Activated naive CD4-positive, alpha-beta T cell treated with anti-CD3 and anti-CD28 coated beads, Interleukin-2, amount 50 U/mL, for 24 hours (primary cell): ENCODE results near the gene SUCLG2.

Experiments used
- H3K27ac Mint-ChIP-seq: one replicate; pipeline ENCODE4 v1.8.0; 2021; ENCODE audit warnings: mild to moderate bottlenecking, mixed read lengths
- H3K27me3 Mint-ChIP-seq: one replicate; pipeline ENCODE4 v1.8.0; 2021; ENCODE audit warnings: mixed read lengths
- H3K36me3 Mint-ChIP-seq: one replicate; pipeline ENCODE4 v1.8.0; 2021; ENCODE audit warnings: mixed read lengths
- H3K4me1 Mint-ChIP-seq: one replicate; pipeline ENCODE4 v1.8.0; 2021; ENCODE audit warnings: mixed read lengths
- H3K4me3 Mint-ChIP-seq: one replicate; pipeline ENCODE4 v1.8.0; 2021; ENCODE audit warnings: mild to moderate bottlenecking, mixed read lengths
- H3K9me3 Mint-ChIP-seq: one replicate; pipeline ENCODE4 v1.8.0; 2021; ENCODE audit warnings: mixed read lengths

Gene SUCLG2

DNA sequence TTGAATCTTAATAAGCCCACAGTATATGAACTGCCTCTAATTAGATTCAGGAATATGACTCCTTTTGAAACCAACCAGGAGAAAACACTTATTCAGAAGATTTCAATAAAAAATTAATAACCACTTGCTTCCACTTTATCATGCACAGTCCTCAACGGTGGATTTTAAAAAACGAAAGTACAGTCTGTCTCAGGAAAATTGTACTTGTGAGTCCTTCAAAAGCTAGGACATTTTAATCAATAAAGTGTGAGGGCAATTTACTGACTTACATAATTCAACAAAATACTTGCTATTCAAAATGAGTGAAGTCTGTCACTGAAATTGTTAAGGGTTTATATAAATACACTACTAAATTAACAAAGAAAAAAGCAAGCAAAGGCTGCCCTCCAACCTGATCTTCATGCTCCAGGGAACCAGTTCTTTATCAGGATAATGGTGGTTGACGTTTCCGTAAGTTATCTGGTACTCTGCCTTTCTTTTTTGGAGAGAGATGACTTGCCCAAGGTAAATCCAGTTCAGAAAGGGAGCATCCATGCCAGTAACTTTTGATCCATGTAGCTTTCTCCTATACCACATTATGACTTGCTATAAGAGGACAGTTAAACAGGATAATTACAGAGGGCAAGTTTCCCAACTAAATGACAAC, 17.0 kb downstream of the SUCLG2 start:
- H3K27ac Mint-ChIP-seq = peak overlapping the region; percentile 10
- peaks cover 22% of the 10 kb centered on the region for H3K36me3 Mint-ChIP-seq
- H3K9me3 Mint-ChIP-seq = no peaks in the 10 kb centered on the region
- H3K4me3 Mint-ChIP-seq = no peak overlapping the region
- peaks cover 86% of the 10 kb centered on the region for H3K4me1 Mint-ChIP-seq
- H3K27me3 Mint-ChIP-seq = no peaks in the 10 kb centered on the region

DNA sequence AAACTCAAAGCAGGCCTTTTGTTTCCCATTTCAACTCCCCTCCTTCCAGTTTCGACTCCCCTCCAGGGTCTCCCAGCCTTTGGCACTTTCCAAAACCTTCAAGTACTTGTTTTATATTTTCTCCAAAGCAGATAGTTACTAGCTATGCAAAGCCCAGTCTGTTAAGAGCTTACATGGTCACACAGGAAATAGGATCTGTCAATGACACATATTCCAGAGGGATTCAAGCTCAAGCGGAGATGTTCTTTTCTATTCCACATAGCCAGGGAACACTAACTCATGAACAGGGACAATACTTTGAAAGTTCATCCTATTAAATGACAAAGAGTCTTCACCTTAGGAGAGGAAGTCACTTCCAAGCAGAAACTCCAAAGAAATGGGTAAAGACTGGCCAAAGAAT, 18.6 kb downstream of the SUCLG2 start:
- Mint-ChIP-seq H3K27me3 (no peaks in the 10 kb centered on the region), H3K4me1 (peaks cover 82% of the 10 kb centered on the region), H3K9me3 (no peaks in the 10 kb centered on the region), H3K36me3 (peaks cover 22% of the 10 kb centered on the region), H3K4me3 (no peak overlapping the region), H3K27ac (peak overlapping the region; percentile 18)

DNA sequence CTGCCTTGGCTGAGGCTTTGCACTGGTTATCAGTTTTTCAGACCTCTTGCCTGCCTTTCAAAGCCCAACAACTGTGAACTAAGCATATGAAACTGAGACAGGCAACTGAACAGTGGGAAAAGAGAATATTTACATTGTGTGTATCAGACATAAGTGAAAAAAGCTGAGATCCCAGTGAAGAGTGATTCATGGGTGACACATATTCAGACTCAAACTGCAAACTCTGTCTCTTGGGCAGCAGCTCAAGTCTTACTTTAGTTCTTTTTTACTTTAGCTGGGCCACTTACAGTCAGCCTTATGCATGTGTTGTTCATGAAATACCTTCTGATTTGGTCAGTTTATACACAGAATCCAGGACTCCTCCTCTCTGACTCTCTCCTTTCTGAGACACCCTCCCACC, 19.2 kb downstream of the SUCLG2 start:
- Mint-ChIP-seq H3K36me3 (peaks cover 22% of the 10 kb centered on the region), H3K4me1 (peaks cover 82% of the 10 kb centered on the region), H3K9me3 (no peaks in the 10 kb centered on the region), H3K4me3 (no peak overlapping the region), H3K27me3 (no peaks in the 10 kb centered on the region), H3K27ac (peak overlapping the region; percentile 18)

DNA sequence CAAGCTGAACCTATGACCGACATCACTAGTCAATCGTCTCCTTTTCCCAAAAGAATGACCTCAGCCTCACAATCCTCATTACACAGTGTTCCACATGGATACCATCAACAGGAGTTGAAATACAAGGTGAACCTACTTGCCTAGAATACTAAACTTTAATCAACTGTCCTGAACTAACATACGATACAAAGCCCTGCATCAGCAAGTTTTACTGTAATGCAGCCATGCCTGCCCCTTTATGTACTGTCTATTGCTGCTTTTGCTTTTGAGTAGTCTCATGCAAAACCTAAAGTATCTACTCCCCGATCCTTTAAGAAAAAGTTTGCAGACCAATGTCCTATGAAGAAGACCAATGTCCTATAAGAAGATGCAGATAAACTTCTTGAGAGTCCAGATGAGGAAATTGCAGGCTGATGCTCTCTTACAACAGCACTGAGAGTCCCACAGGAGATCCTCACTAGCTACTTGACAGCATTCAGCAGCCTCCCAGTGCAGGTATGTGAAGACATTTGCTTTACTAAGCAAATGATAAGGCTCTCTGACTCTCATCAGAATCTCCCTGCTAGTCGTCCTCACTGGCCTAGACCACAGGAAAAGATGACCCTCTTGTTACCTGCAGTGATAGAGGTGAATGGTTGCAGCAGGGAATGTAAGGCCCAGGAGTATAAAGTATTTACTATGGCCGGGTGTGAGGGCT, 23.6 kb downstream of the SUCLG2 start:
- Mint-ChIP-seq H3K4me3 (no peak overlapping the region), H3K9me3 (no peaks in the 10 kb centered on the region), H3K36me3 (peaks cover 28% of the 10 kb centered on the region), H3K27me3 (no peaks in the 10 kb centered on the region), H3K27ac (no peak overlapping the region), H3K4me1 (peaks cover 79% of the 10 kb centered on the region)

DNA sequence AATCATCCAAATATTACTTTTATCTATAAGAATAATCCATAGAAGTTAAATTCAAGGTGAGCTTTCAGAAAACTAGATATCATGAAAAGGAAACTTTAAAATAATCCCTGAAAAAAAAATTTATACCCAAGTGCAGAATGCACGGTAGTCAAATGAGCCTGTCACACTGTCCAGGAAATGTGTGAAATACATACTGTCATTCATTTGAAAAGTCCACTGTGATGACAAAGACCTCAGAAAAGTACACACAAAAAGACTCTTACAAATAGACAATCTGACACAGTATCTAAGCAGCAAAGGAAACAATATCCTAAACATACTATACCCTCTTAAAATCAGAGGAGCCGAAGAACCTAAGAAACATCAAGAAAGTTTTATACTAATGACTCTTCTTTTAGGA, 29.7 kb downstream of the SUCLG2 start:
- no peaks in the 10 kb centered on the region for H3K9me3 Mint-ChIP-seq
- peaks cover 39% of the 10 kb centered on the region for H3K36me3 Mint-ChIP-seq
- no peak overlapping the region for H3K4me3 Mint-ChIP-seq
- H3K4me1 Mint-ChIP-seq = peaks cover 77% of the 10 kb centered on the region
- no peaks in the 10 kb centered on the region for H3K27me3 Mint-ChIP-seq
- peak overlapping the region; percentile 31 for H3K27ac Mint-ChIP-seq

DNA sequence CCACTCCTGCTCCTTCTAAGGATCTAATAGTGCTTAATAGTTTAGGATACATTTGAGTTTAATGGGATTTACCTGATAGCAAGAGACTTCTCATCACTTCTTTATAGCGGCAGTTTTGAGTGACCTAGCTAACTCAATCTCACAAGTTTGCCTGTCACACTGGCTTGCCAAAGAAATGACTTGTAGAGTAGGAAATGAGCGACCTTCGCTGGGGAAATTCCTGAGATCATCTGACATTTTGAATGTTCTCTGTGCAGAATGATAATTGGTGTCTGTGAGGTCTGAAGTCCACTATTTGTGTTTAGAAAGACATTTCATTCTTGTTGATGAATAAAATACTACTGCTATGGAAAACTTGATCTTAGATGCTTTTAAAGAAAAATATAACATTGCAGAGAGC, 30.3 kb downstream of the SUCLG2 start:
- Mint-ChIP-seq H3K4me3 (no peak overlapping the region), H3K9me3 (no peaks in the 10 kb centered on the region), H3K27me3 (no peaks in the 10 kb centered on the region), H3K36me3 (peaks cover 37% of the 10 kb centered on the region), H3K4me1 (peaks cover 71% of the 10 kb centered on the region), H3K27ac (peak overlapping the region; percentile 31)

DNA sequence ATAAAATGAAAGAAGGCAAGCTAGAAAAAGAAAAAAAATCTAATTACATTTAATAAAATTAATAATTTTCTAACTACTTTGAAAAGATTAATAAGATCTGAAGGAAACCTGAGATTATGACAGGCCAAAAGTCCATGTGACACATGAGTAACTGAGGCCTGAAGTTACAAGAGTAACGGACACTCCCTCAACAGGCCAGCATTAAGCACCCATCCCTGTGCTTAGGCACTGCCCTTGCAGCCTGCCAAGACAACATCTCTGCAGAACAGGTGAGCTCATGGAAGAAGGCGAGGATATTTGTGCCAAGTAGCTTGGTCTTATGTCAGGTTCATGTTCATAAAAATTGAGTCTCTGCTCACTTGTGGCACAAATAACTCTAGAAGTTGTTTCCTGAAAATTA, 31.8 kb downstream of the SUCLG2 start:
- Mint-ChIP-seq H3K9me3 (no peaks in the 10 kb centered on the region), H3K27ac (no peak overlapping the region), H3K4me1 (peaks cover 61% of the 10 kb centered on the region), H3K36me3 (peaks cover 32% of the 10 kb centered on the region), H3K4me3 (no peak overlapping the region), H3K27me3 (no peaks in the 10 kb centered on the region)

DNA sequence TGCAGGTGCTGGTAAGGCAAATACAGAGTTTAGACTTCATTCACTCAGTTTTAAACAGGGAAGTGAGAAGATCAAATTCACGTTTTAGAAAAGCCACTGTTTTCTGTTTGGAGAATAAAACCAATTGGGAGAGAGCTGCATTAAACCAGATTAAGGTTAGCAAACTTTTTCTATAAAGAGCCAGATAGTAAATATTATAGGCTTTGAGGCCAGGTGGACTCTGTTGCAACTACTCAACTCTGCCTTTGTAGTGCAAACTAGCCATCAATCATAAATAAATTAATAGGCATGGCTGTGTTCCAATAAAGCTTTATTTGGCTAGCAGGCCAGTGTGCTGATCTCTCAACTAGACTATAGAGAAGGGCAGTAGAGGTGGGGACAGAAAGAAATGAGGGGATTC, 33.5 kb downstream of the SUCLG2 start:
- Mint-ChIP-seq H3K27ac (peak overlapping the region; percentile 66), H3K9me3 (no peaks in the 10 kb centered on the region), H3K27me3 (no peaks in the 10 kb centered on the region), H3K4me3 (no peak overlapping the region), H3K4me1 (peaks cover 56% of the 10 kb centered on the region), H3K36me3 (peaks cover 39% of the 10 kb centered on the region)

DNA sequence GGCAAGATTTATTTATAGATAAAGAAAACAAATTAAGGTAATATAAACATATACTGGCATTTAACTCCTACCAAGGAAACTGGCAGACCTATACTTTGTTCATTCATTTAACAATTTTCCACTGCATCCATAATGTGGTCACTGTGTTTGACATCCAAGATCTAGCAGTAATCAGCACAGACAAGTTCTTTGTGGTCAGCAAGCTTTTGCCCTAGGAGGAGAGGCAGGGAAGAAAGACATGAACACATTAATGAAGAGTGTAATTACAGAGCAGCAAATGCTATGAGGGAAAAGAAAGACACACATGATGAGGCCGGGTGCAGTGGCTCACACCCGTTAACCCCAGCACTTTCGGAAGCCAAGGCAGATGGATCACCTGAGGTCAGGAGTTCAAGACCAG, 34.4 kb downstream of the SUCLG2 start:
- Mint-ChIP-seq H3K4me1 (peaks cover 56% of the 10 kb centered on the region), H3K9me3 (no peaks in the 10 kb centered on the region), H3K4me3 (no peak overlapping the region), H3K27me3 (no peaks in the 10 kb centered on the region), H3K27ac (no peak overlapping the region), H3K36me3 (peaks cover 40% of the 10 kb centered on the region)

DNA sequence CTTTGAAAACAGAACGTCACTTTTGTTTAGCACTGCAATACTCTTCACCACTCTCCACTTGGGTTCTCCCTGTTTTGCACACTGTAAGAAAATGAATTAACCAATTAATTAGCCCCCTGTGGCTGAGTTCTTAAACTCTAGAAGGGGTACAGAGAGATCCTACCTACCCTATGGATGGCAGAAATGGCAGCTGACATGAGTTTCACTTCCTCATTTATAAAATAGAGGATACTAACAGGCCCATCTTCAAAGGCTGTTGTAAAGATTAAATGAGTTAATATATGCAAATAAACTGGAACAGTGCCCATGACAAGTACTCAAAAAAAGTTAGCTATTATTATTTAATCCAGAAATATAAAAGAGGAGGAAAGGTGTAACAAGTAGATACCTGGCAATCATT, 36.9 kb downstream of the SUCLG2 start:
- H3K36me3 Mint-ChIP-seq = peaks cover 41% of the 10 kb centered on the region
- no peak overlapping the region for H3K4me3 Mint-ChIP-seq
- peaks cover 45% of the 10 kb centered on the region for H3K4me1 Mint-ChIP-seq
- H3K27ac Mint-ChIP-seq = no peak overlapping the region
- H3K27me3 Mint-ChIP-seq = no peaks in the 10 kb centered on the region
- H3K9me3 Mint-ChIP-seq = no peaks in the 10 kb centered on the region

DNA sequence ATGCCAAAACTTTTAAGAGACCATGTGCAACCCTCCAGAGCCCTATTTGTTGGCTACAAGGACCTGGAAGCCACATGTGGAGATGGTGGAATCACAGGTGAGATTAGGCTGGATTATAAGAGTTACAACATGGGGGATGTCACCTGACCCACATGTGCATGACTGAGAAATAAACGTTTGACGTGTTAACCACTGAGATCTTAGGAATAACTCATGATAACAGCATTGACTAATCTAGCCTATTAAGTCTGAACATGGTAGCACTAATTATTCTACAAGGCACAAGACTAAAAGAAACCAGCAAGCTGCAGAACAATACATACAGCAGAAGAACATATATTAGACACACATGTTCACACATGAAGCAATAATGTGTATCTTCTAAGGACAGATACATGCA, 38.4 kb downstream of the SUCLG2 start:
- no peaks in the 10 kb centered on the region for H3K27me3 Mint-ChIP-seq
- H3K27ac Mint-ChIP-seq = no peak overlapping the region
- no peak overlapping the region for H3K4me3 Mint-ChIP-seq
- H3K36me3 Mint-ChIP-seq = peaks cover 40% of the 10 kb centered on the region
- peaks cover 40% of the 10 kb centered on the region for H3K4me1 Mint-ChIP-seq
- H3K9me3 Mint-ChIP-seq = no peaks in the 10 kb centered on the region

DNA sequence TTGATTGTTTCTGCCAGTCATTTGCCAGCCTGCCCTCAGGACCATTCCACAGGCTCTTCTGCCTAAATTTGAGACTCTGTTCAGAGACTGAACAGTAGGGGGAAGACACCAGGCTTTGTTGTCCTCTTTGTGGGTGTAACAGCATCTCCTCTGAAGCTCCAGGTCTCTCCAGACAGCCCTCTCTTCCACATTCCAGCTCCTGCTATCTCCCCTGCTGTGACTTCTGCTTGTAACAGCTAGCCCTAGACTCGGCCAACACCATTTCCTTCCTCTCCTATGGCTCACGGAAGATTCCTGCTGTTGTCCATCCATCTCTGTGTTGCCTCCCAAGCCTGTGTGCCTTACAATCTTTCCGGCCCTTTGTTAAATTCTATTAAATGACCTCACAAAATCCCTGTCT, 40.2 kb downstream of the SUCLG2 start:
- peaks cover 45% of the 10 kb centered on the region for H3K4me1 Mint-ChIP-seq
- no peaks in the 10 kb centered on the region for H3K27me3 Mint-ChIP-seq
- no peaks in the 10 kb centered on the region for H3K9me3 Mint-ChIP-seq
- peaks cover 54% of the 10 kb centered on the region for H3K36me3 Mint-ChIP-seq
- peak overlapping the region; percentile 7 for H3K27ac Mint-ChIP-seq
- no peak overlapping the region for H3K4me3 Mint-ChIP-seq

DNA sequence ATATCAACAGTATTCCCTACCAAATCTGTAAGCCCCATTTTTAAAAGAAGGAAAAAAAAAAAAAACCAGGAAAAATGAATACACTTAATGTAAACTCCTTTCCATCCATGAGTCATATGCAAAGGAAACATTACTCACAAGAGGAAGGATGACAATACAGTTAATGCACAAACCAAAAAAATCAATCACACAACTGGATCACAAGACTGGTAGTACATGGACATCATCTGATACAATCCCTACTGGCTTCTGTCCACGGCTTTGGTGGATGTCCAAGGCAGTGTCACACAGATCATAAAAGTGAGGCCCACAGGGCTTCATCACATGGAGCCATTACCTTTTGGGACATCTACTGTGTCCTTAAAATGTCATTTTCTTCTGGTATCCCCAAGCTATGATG, 44.0 kb downstream of the SUCLG2 start:
- no peak overlapping the region for H3K4me3 Mint-ChIP-seq
- H3K36me3 Mint-ChIP-seq = peaks cover 56% of the 10 kb centered on the region
- H3K27me3 Mint-ChIP-seq = no peaks in the 10 kb centered on the region
- H3K4me1 Mint-ChIP-seq = peaks cover 57% of the 10 kb centered on the region
- H3K9me3 Mint-ChIP-seq = no peaks in the 10 kb centered on the region
- H3K27ac Mint-ChIP-seq = peak overlapping the region; percentile 77

DNA sequence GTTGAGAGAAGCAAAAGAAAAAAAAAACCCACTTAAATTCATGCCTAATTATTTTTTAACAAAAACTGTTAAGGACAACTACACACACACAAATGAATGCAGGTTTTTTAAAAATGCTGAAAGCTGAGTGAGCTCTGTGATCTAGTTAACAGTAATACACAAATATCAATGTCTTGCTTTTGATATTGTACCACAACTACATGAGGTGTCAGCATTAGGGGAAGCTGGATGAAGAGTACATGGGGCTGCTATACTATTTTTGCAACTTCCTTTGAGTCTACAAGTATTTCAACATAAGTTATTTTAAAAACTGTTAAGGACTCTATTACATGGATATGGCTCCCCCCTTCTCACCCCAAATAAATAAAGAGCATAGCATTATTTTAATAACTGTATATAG, 44.7 kb downstream of the SUCLG2 start:
- H3K9me3 Mint-ChIP-seq = no peaks in the 10 kb centered on the region
- H3K27ac Mint-ChIP-seq = no peak overlapping the region
- no peaks in the 10 kb centered on the region for H3K27me3 Mint-ChIP-seq
- H3K4me1 Mint-ChIP-seq = peaks cover 57% of the 10 kb centered on the region
- H3K4me3 Mint-ChIP-seq = no peak overlapping the region
- H3K36me3 Mint-ChIP-seq = peaks cover 54% of the 10 kb centered on the region

DNA sequence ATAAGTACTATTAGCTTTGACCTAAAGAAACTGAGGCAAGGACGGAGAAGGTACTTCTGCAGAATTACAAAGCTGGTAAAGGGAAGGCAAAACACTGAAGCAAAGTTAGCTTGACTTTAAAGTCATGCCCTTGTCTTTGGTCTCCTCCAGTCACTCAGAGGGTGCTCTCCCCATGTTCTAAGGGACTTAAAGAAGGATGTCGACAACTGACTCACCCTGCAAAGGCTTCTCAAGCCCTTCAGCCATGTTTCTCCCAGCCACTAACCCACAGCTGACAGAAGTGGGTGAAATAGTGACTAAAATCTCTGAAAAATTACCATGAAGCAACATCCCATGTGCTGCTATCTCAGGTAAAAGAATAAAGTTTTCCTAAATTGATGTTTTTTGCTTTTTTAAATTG, 46.4 kb downstream of the SUCLG2 start:
- H3K4me1 Mint-ChIP-seq = peaks cover 68% of the 10 kb centered on the region
- H3K4me3 Mint-ChIP-seq = no peak overlapping the region
- peak overlapping the region; percentile 18 for H3K27ac Mint-ChIP-seq
- no peaks in the 10 kb centered on the region for H3K9me3 Mint-ChIP-seq
- no peaks in the 10 kb centered on the region for H3K27me3 Mint-ChIP-seq
- peaks cover 49% of the 10 kb centered on the region for H3K36me3 Mint-ChIP-seq

DNA sequence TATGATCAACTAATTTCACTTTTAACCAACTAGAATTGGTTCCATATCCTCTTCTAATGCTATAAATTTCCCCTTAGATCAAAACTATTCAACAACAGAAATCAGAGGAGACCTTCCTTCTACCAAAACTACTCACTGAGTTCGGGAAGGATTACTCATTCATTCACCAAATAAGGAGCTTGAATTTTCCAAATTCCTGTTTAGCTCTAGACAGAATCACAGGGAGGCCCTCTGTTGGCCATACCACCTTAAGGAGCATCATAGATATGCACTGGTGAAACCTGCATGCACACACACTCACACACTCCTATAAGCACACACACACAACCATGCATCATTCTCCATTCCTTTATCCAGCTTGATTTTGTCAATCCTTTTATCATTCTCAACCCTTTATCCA, 49.0 kb downstream of the SUCLG2 start:
- peak overlapping the region; percentile 81 for H3K27ac Mint-ChIP-seq
- peak overlapping the region; percentile 59 for H3K4me3 Mint-ChIP-seq
- H3K4me1 Mint-ChIP-seq = peaks cover 79% of the 10 kb centered on the region
- peaks cover 39% of the 10 kb centered on the region for H3K36me3 Mint-ChIP-seq
- no peaks in the 10 kb centered on the region for H3K9me3 Mint-ChIP-seq
- H3K27me3 Mint-ChIP-seq = no peaks in the 10 kb centered on the region

DNA sequence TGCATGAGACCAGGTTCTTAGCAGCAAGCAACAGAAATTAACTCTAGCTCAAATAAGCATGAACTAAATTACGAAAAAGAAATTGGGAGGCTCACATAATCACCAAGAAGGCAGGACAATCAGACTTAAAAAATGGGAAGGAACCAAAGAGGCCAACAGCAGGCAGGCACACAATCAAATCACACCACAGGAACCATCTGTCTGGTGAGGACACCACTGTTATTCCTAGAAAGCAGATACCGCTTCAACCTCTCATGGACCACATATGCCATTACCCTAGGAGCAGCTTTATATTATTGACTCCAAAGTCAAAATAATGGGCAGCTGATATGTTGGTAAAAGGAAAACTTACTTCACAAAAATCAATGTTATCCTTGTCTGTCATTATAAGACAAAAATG, 51.6 kb downstream of the SUCLG2 start:
- Mint-ChIP-seq H3K27me3 (no peaks in the 10 kb centered on the region), H3K4me3 (peak overlapping the region; percentile 77), H3K4me1 (peaks cover 89% of the 10 kb centered on the region), H3K36me3 (peaks cover 19% of the 10 kb centered on the region), H3K9me3 (no peaks in the 10 kb centered on the region), H3K27ac (peak overlapping the region; percentile 94)
